GM12892 (cell line): ENCODE measurements around the gene ARHGEF11.

ENCODE experiments used
- POLR2A ChIP-seq: IDR thresholded peaks from 2 replicates; pipeline ENCODE4 v1.6.1; 2011; ENCODE audit warnings: low read depth, low read length, control low read depth
- POLR2AphosphoS5 ChIP-seq: IDR thresholded peaks from 2 replicates; pipeline ENCODE4 v1.6.1; 2011; ENCODE audit warnings: low read depth, low read length, control low read depth
- TAF1 ChIP-seq: IDR thresholded peaks from 2 replicates; pipeline ENCODE4 v1.6.1; 2011; ENCODE audit warnings: low read depth, mild to moderate bottlenecking, control low read depth, low read length, borderline replicate concordance

GRCh38 chr1:156903328-156904091 is 142.0 kb downstream of the ARHGEF11 start:
- TF ChIP-seq POLR2AphosphoS5 (no peak), POLR2A (no peak), TAF1 (no peak)
